Embryonic facial prominence (tissue), 1 donor: Measurements from ENCODE around the gene TMEM267.
"Not testable (repeated sequence)": the region's sequence is repeated elsewhere in the genome, so short reads cannot be mapped to it uniquely, and the experiment has no call there.

ENCODE experiments used
- DNase-seq: peaks from one replicate; pipeline ENCODE4 v3.0.0-alpha.2; 2016; ENCODE audit errors: extremely low spot score

Gene TMEM267

DNA sequence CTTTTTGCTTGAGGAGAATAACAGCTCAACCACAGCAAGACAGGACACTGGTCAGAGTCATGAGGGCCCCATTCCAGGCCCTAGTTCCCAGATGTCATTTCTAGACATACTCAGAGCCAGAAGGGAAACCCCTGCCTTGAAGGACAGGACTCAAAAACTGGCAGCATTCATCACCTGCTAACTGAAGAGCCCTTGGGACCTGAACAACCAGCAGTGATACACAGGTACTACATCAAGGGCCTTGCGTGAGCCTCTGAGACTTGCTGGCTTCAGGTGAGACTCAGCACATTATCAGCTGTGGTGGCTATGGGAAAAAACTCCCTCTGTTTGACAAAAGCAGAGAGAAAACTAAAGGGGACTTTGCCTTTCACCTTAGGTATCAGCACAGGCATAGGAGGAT is 22.6 kb downstream of the TMEM267 start:
- DNase-seq, result no peak

GRCh38 chr5:43456556-43456955 is 27.1 kb downstream of the TMEM267 start:
- DNase-seq, result no peak

DNA sequence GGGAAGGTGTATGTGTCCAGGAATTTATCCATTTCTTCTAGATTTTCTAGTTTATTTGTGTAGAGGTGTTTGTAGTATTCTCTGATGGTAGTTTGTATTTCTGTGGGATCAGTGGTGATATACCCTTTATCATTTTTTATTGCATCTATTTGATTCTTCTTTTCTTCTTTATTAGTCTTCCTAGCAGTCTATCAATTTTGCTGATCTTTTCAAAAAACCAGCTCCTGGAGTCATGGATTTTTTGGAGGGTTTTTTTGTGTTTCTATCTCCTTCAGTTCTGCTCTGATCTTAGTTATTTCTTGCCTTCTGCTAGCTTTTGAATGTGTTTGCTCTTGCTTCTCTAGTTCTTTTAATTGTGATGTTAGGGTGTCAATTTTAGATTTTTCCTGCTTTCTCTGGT is 42.1 kb downstream of the TMEM267 start:
- DNase-seq, result not testable (repeated sequence)

DNA sequence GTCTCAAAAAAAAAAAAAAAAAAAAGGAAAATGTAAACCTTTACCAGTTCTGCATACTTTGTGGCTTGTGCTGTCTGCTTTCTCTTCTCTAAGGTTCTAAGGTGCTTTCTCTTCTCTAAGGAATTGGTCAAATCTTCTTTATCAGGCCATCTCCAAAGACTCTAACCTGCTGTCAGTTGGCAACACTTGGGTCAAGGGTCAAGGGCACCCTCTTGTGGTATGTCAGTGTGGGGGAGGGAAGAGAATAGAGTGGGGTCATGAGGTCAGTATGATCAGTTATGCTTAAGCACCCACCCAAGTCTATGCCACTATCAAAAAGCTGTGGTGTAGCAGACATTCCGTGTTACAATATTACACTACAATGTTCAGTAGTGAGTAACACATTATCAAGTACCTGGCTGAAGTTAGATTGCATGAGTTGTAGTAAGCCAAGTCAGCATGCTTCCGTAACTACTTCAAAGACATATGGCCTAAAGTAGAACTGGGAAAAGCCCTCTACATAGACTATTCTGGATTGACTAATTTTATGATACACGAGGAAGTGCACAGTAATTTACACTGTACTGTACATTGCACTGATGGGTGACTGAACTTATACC is 46.5 kb downstream of the TMEM267 start:
- no peak for DNase-seq

DNA sequence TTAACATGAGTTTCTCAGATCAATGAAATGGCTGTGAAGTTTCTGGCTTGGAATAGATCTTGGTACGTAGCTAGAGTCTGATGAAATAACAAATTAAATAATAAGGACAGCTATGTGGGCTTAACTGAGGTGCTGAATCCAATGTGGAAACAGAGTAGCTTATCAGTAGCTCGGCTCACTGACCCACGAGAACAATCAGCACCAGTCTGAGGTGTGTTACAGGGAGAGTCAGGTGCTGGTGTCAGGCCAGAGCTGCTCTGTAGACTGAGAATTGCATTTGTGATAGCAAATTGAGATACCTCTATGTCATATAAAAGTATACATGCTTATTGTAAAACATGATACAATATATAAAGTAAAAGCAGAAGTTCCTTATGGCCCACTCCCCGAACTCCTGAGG is 50.3 kb downstream of the TMEM267 start:
- DNase-seq, result no peak

DNA sequence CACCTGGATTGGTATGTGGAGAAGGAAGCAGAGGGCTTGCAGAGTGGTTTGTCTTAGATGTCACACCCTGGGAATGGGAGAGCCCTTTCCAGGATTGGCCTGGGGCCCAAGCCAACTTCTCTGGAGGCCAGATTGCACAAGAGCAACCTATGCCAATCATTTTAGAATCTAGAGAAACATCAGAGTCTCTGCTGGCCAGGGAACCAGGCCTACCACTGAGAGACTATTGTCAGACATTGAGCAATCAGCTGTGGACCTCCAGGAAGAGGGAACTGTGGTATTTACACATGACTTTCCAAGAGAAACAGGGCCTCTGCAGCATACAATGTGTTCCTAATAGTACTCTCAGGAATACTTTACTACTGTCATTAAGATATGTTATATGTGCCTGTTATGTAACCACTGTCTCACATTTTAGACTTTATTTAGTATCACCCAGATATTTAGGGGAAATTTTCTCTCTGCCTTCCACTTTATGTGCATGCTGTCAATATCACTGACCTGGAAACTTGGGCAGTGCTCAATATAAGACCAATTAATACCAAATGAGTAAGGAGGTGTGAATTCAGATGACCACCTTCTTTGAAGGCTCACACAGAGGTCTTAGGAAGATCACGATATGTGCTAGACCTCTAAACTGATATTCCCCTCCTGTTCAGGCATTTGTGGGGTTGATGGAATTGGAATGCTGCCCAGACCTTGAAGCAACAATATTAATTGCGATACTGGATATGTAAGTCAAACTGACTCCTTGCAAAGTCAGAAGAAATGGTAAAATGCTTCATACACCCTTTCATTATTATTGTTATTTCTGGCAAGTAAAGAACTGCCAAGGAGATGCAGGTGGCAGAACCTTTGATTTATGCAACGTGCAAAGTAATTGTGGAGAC is 50.9 kb downstream of the TMEM267 start:
- no peak for DNase-seq

- DNase-seq, result no peak
Measured at GRCh38 chr5:43429706-43430105, 54.0 kb downstream of the TMEM267 start.

- DNase-seq, result no peak
Measured at GRCh38 chr5:43429016-43429415, 54.6 kb downstream of the TMEM267 start.

DNA sequence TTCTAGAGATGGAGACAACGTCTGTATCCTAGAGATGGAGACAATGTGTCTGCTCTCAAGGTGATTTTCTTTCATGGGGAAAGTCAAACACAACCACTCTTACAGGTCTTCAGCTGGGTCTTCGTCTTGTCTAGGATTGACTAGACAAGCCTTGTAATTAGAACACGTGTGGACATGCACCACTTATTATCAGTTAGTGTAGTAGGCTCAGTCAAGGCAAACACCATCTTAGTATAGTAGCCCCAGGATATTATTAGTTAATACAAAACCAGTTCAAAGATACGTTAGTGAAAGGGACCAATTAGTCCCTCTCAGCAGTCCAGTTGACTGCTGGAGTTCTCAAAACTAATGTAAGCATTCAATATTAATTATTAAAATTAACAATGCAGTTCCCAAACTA is 56.4 kb downstream of the TMEM267 start:
- no peak for DNase-seq

GRCh38 chr5:43425983-43426382 is 57.7 kb downstream of the TMEM267 start:
- no peak for DNase-seq

DNA sequence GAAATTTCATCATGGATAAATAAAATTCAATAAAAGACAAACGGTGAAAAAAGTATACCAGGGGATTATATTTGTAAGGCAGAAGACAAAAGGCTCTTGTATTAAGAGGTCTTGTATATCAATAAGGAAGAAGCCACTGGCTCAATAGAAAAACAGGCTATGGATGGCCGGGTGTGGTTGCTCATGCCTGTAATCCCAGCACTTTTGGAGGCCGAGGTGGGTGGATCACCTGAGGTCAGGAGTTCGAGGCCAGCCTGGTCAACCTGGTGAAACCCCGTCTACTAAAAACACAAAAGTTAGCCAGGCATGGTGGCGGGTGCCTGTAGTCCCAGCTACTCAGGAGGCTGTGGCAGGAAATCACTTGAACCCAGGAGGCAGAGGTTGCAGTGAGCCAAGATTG is 60.6 kb downstream of the TMEM267 start:
- not testable (repeated sequence) for DNase-seq

DNA sequence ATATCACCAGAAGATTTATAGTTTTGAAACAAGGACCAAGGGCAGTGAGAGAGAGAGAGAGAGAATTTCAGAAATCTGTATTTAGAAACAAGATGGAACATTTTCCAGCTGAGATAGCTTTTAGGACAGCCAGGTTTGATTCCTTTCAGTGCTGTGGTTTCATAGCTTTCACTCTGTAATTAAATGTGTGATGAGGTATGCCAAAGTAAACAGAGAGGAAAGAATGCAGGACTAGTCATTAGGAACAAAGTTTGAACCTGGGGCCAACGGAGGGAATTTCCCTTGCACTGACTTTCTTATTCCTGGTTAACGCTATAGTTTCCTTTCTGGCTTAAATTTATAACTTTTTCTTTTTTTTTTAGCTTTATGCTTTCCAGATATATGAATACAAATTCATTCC is 61.5 kb downstream of the TMEM267 start:
- no peak for DNase-seq

DNA sequence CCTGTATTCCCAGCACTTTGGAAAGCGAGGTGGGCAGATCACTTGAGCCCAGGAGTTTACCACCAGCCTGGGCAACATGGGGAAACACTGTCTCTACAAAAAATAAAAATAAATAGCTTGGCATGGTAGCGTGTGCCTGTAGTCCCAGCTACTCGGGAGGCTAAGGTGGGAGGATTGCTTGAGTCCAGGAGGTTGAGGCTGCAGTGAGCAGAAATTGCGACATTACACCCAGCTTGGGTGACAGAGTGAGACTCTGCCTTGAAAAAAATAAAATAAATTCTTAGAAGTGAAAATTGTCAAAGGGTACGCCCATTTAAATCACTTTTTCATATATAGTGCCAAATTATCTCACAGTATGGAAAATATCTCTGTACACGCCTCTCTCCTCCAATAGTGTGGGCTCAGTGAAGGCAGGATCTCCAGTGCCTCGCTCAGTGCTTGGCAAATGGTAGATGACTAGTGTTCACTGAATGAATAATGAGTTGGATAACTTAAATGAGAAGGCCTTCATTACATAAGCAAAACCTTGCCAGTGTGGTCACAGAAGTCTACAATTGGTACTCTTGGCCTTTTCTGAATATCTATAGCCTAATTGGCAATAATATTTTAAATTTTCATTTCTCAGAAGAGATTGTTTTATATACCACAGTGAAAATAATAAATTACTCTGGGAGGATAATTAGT is 62.1 kb downstream of the TMEM267 start:
- no peak for DNase-seq

- DNase-seq, result no peak
Measured at GRCh38 chr5:43420241-43420640, 63.4 kb downstream of the TMEM267 start.

GRCh38 chr5:43418561-43418960 is 65.1 kb downstream of the TMEM267 start:
- no peak for DNase-seq

- no peak for DNase-seq
Measured at GRCh38 chr5:43416803-43417394, 66.8 kb downstream of the TMEM267 start.

DNA sequence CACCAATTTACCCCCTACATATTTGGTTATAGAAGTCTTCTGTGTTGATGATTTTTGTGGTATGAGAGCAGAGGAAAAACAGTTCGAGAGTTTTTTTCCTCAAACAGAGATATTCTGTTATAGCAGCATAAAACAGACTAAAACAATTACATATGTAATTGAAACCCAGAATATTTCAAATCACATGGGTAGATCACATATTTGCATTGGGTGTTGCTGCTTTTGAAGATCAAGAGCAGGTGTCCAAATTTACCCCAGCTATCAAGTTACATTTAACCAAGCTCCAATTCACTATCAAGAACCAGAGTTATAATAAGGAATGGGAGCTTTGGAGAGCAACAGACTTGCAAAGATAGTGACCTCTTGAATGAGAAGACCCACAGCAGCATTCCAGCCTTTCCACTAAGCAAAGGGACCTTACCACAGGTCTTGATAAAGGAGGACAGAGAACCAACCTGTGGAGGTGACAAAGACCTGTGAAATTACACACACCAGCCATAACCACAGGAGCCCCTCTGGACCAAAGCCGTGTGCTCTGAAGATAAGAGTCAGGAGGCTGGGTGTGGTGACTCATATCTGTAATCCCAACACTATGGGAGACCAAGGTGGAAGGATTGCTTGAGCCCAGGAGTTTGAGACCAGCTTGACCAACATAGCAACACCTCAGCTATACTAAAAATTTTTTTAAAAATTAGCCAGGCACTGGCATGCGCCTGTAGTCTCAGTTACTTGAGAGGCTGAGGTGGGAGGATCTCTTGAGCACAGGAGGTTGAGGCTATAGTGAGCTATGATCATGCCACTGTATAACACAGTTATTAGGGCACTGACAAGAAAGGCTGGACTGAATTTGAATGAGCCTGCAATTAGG is 67.5 kb downstream of the TMEM267 start:
- DNase-seq, result no peak

DNA sequence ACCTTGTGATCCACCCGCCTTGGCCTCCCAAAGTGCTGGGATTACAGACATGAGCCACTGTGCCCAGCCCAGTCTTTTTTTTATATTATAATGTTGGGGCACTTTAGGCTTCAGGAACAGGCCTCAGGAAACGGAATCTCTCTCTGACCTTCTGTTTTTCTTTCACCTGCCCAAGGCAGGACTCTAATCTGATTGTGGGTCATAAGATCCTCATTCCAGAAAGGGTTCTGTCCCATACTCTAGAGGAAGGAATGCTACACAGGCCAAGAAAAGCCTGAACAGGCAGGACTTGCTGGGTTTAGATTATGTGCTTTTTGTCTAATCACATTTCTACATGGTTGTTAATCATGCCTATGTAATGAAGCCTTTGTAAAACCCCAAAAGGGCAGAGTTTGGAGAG is 69.7 kb downstream of the TMEM267 start:
- no peak for DNase-seq

DNA sequence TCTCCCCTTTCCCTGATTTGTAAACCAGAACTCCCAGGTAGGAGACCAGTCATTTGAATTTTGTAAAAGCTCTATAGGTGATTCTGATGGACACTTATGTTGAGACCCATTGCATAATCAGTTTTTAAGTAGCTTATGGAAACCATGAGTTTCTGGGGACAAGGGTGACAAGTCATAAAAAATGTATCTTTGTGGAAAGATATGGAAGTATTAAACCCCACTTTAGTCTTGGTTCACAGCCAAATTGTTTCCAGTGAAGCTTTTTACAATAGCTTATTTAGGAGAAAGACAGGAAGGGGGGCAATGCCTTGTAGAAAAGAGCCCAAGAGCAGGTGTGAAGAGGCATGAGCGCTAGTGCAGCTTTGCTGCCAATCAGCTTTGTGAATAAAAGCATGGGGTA is 71.0 kb downstream of the TMEM267 start:
- DNase-seq, result no peak

DNA sequence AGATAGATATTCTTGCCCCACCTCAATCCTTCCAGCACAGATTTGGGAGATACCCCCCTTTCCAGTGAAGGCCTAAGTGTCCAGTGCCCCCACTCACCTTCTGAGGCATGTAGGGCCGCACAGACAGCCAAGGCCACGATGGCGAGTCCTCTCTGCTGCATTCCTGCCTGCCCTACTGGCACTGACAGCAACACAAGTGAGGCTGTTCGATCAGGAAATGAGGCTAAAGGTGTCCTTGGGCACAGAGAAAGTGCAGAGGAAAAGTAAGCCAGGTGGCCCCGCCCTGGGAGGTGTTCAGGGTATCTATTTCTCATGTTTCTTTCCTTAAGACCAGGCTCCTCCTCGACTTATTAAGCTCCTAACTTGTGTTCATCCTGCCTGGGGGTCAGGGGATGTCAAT is 71.5 kb downstream of the TMEM267 start, which contains the start of gene CCL28:
Gene CCL28 (minus strand): TSS at position 236 of the 400 bp plus-strand sequence. CDS start 75 bp downstream, at position 161.
- no peak for DNase-seq

DNA sequence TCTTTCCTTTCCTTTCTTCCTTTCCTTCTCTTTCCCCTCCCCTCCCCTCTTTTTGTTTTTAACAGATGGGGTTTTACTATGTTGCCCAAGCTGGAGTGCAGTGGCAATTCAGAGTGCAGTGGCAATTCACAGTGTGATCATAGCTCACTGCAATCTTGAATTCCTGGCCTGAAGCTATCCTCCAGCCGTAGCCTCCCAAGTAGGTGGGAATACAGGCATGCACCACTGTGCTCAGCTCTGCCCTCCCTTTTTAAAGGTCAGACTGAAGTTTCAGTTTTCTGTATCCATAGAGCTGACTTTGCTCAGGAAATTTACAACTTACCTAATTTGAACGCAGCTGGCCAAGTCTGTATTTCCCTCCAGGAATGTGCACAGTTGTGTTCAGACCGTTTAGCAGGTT is 72.2 kb downstream of the TMEM267 start:
- DNase-seq, result no peak
